GM12873 (cell line): Measurements from ENCODE around the gene FKBP15.

Experiments
- TF ChIP-seq, protein P1 (sequence below): IDR thresholded peaks from 2 replicates; pipeline ENCODE4 v1.5.1; 2012; ENCODE audit warnings: low read depth, mild to moderate bottlenecking, moderate library complexity, low read length, control low read depth; ENCODE audit not compliant: insufficient read depth; ENCODE audit errors: missing control alignments

The FKBP15 gene, protein sequence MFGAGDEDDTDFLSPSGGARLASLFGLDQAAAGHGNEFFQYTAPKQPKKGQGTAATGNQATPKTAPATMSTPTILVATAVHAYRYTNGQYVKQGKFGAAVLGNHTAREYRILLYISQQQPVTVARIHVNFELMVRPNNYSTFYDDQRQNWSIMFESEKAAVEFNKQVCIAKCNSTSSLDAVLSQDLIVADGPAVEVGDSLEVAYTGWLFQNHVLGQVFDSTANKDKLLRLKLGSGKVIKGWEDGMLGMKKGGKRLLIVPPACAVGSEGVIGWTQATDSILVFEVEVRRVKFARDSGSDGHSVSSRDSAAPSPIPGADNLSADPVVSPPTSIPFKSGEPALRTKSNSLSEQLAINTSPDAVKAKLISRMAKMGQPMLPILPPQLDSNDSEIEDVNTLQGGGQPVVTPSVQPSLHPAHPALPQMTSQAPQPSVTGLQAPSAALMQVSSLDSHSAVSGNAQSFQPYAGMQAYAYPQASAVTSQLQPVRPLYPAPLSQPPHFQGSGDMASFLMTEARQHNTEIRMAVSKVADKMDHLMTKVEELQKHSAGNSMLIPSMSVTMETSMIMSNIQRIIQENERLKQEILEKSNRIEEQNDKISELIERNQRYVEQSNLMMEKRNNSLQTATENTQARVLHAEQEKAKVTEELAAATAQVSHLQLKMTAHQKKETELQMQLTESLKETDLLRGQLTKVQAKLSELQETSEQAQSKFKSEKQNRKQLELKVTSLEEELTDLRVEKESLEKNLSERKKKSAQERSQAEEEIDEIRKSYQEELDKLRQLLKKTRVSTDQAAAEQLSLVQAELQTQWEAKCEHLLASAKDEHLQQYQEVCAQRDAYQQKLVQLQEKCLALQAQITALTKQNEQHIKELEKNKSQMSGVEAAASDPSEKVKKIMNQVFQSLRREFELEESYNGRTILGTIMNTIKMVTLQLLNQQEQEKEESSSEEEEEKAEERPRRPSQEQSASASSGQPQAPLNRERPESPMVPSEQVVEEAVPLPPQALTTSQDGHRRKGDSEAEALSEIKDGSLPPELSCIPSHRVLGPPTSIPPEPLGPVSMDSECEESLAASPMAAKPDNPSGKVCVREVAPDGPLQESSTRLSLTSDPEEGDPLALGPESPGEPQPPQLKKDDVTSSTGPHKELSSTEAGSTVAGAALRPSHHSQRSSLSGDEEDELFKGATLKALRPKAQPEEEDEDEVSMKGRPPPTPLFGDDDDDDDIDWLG

DNA sequence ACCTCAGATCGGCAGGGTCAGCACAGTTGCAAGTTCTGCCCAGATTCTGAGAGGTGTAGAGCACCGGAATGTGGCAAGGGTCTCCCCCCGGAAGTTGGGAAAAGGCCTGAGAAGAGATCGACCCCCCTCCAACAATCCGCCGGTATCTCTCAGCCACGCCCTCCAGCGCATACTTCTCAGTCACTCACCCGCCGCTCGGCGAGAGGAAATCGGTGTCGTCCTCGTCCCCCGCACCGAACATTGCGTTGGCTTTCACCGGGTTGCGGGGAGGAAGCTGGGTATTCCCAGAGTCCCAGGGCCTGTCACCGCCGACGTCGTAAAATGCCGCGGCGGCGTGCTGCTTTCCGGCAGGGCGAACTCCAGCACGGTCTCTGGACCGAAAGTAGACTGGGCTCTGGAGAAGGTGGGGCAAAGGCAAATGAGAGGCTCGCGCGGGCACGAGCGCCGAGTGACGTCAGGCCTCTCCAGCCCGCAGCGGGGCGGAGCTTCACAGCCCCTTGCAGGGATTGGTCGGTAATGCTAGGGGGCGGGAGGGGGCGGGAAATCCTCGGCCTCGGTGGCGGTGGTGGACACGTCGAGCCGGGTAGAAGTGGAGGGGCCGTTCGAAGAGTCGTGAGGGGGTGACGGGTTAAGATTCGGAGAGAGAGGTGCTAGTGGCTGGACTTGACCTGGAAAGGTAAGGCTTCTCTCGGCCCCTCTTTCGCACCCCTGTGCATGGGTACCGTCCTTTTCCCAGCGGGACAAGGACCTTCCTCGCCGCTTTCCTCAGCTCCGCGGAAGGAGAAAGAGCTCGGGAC is at the start of gene FKBP15, which contains the start of gene SLC31A1:
Gene FKBP15, minus strand, starts transcription at position 275 of the 797 bp plus-strand sequence. Its CDS starts 34 bp downstream, at position 241.
Gene SLC31A1, plus strand, starts transcription at position 542 of the 797 bp plus-strand sequence. CDS start 34,605 bp downstream, outside the sequence.
- TF ChIP-seq, protein P1, sequence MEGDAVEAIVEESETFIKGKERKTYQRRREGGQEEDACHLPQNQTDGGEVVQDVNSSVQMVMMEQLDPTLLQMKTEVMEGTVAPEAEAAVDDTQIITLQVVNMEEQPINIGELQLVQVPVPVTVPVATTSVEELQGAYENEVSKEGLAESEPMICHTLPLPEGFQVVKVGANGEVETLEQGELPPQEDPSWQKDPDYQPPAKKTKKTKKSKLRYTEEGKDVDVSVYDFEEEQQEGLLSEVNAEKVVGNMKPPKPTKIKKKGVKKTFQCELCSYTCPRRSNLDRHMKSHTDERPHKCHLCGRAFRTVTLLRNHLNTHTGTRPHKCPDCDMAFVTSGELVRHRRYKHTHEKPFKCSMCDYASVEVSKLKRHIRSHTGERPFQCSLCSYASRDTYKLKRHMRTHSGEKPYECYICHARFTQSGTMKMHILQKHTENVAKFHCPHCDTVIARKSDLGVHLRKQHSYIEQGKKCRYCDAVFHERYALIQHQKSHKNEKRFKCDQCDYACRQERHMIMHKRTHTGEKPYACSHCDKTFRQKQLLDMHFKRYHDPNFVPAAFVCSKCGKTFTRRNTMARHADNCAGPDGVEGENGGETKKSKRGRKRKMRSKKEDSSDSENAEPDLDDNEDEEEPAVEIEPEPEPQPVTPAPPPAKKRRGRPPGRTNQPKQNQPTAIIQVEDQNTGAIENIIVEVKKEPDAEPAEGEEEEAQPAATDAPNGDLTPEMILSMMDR, result no peak

DNA sequence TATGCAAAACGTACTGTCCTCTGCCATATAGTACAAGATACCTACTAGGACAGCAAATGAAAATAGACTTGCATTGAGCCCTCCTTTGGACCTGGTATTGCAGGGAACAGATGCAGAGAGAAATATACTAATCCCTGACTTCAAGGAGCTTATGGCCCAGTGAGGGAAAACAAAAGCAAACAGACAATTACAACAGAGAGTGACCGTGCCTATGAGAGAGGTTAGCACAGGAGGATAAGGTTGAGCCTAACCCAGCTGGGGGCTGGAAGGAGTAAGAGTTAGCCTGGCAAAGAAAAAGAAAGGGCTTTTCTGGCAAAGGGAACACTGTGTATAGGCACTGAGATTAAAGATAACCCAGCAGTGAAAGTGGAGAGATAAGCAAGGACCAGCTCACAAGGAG is 48.8 kb upstream of the FKBP15 start:
- TF ChIP-seq, protein P1, result no peak

GRCh38 chr9:113269355-113269754 is 48.3 kb upstream of the FKBP15 start:
- TF ChIP-seq, protein P1, result no peak

- TF ChIP-seq, protein P1, result no peak
Observed at GRCh38 chr9:113267911-113268566, 47.0 kb upstream of the FKBP15 start.

DNA sequence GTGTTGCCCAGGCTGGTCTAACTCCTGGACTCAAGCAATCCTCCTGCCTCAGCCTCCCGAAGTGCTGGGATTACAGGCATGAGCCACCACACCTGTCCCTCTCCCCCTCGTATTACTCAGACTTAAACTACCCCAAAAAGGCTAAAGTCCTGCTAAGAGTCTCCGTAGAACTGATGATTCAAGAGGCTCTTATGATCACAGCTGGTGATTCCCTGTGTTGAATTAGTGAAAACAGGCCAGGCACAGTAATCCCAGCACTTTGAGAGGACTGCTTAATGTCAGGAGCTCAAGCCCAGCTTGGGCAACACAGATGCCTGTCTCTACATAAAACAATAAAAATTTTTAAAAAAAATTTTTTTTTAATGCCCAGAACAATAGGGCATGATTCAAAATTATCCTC is 45.1 kb upstream of the FKBP15 start:
- TF ChIP-seq, protein P1, result no peak

- TF ChIP-seq, protein P1, result no peak
Observed at GRCh38 chr9:113261917-113262671, 41.0 kb upstream of the FKBP15 start.
